Measurements from ENCODE around the gene TEX54.
"Not testable (repeated sequence)": the region's sequence is repeated elsewhere in the genome, so short reads cannot be mapped to it uniquely, and the experiment has no call there.

TEX54 gene

DNA sequence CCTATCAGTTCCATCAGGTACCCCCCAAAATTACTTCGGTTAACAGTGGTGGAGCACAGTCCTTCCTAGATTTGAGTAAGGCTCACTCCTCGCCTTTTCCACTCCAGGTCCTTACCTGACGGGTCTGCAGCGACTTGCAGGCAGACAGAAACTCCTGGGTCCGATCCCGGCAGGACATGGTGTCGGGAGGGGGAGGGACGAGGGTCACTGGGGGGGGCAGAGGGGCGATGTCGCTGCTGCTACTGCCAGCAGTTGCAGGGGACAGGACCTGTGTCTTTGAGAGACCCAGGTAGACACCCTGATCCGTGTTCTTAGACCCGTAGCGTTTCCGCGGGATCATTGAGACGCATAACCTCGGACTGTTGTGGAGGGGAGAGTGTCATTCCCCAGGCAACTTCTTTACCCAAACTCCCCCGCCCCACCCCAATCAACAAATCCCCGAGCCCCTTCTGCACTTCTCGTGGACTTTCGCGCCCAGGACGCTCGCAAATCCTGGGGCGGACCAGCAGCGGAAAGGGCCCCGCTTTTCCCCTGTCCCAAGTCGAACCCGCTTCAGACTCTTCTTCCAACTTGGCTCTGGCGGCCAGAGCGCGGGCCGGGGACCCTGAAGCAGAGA, 1.6 kb downstream of the TEX54 start:
- no peak for DNase-seq

DNA sequence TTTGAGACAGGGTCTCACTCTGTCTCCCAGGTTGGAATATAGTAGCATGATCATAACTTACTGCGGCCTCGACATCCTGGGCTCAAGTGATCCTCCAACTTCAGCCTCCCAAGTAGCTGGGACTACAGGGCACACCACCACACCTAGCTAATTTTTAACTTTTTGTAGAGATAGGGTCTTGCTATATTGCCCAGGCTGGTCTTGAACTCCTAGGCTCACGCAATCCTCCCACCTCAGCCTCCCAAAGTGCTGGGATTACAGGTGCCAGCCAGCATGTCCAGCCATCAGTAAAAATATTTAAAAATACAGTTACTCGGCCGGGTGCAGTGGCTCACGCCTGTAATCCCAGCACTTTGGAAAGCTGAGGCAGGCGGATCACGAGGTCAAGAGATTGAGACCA, 4.5 kb downstream of the TEX54 start:
- not testable (repeated sequence) for DNase-seq

DNA sequence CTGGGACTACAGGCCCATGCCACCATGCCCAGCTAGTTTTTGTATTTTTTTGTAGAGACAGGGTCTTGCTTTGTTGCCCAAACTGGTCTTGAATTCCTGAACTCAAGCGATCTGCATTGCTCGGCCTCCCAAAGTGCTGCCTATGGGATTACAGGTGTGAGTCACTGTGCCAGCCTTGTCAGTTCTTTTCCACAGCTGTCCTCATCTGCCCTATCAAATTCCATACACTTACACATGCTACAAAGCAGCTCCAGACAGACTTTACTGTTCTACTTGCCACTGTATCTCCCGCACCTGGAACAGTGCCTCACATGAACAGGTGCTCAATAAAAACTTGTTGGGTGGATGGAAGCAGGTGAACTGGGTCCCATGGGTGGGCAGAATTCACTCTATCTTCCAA, 9.0 kb downstream of the TEX54 start:
- no peak for DNase-seq

DNA sequence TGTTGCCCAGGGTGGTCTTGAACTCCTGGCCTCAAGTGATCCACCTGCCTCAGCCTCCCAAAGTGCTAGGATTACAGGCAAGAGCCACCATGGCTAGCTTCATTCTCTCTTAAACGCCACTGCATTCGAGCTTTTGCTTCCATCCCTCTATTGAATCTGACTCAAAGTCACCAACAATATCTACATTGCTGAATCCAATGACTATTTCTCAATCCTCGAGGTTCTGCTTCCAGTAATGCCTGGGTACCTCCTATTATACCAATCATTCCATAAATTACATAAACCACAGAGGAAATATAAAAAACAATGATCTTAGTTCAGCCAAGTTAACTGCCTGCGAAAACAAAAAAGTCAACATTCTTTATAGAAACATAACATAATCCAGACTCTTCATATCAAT, 15.5 kb downstream of the TEX54 start:
- no peak for DNase-seq

DNA sequence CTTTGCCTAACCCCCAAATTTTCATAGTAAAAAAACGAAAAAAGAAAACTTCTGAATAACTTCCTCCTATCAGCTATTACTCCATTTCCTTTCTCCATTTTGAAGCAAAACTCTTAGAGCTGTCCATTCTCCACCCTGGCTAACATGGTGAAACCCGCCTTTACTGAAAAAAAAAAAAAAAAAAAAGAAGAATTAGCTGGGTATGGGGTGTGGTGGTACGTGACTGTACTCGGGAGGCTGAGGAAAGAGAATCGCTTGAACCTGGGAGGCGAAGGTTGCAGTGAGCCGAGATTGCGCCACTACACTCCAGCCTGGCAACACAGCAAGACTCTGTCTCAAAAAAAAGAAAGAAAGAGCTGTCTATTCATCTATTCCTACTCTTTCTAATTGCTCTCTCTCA, 16.1 kb downstream of the TEX54 start:
- DNase-seq, result no peak

DNA sequence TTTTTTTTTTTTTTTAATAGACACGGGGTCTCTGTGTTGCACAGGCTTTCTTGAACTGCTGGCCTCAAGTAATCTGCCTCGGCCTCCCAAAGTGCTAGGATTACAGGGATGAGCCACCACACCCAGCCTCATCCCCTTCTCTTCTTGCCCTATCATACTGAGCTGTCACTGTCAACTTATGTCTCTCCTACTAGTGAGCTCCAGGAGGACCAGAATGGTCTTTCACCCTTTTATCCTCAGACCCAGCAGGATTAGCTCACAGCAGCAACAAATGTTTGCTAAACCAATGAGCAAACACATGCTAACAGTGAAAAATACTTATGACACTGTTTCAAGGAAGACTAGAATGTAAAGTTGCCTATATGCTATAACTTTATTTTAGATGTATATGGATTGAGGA, 21.0 kb downstream of the TEX54 start:
- DNase-seq, result no peak

DNA sequence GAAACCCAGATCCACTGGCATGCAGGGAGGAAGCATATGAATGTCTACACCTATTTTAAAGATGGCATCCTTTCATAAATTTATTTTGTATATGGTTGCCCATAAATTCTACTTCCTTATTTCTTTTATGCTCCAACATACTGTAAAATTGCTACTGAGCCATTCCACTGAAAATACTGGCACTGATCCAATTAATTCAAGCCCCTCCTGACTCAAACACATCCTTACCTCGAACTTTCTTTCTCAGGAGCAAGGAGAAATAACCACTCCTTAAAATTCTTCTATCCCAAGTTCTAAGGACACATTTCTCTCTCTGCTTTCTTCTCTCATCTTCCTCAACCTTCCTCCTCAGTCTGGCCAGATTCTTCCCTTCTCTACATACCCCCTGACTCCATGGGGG, 21.9 kb downstream of the TEX54 start:
- DNase-seq, result no peak

DNA sequence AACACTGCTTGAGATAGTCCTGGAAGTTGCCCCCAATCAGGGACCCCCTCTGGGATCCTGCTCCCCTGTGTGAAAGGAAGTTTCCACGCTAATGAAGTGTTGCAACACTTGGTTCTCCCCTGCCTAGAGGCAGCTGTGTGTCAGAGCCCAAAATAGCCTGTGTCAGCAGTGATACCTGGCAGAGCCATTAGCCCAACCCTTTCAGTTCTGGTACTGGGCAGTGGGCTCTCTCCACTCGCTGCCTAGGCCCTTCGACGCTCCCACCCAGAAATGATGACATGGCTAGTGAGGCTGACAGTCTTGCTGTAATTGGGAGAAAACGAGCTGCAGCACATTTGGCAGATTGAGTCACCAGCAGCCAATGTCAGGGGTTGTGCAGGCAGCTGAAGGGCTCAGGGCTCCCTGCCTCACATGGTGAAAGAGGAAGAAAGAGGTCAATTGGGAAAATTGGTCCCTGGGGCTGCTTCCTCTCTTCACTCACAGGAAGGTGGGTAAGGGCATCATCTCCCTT, 26.0 kb downstream of the TEX54 start:
- DNase-seq, result no peak

DNA sequence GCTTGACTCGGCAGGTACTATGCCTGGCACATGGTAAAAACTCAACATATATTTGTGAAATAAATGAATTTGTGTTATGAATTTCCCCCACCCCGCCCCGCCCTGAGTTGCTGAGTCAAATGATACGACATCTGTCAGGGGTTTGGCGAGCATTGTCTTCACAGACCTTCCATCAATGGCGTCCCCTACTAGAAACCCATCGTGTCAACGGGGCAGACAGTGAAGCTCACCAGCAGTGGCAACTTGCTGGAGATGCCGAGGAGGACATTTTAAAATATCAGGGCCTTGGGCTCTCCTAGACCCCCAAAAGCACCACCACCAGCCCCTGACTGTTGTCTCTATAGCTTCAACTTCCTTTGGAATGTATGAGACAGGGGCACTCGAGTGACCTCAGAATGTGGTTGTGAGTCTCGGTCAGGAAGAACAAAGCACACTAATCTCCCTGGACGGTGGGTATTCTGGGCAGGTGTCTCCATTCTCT, 26.6 kb downstream of the TEX54 start:
- no peak for DNase-seq

DNA sequence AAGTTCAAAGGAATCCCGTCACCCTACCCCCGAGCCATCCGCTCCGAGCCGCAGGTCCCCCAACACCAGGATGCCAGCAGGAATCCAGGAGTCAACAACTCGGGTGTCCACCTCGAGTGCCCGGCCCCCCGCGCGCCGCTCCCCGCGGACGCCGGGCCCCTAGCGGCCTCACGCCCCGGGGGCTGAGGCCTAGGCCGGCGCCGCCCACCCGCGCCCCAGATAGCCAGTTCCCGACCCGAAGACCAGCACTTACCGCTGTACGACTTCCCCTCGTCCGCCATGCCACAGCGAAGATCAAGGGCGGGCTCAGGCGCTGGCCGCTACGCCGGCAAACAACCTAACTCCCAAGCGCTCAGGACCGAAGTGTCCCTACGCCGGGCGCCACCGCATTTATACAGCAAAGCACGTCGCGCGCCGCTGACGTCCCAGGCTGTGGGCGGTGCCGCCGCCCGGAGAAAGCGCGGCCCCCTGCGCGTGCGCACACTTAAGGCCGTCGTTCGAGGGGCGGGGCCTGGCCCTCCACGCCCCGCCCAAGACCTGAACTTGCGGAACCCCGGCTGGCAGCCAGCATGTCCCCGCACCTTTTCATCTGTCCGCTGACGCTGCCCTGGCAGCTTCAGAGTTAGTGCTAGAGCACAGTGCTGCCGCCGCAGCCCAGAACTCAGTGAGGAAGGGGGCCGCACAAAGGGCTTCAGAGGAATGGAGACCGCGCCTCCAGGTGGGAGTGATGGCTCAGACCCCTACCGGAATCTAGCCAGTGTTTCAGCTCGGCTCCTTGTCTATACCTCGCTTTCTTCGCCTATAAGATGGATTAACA, 27.4 kb downstream of the TEX54 start, which contains the start of gene NXF1:
TSS of gene NXF1 (minus strand) at position 365 of the 817 bp plus-strand sequence. CDS start at position 281, 84 bp downstream.
- DNase-seq, result peak; percentile 95

DNA sequence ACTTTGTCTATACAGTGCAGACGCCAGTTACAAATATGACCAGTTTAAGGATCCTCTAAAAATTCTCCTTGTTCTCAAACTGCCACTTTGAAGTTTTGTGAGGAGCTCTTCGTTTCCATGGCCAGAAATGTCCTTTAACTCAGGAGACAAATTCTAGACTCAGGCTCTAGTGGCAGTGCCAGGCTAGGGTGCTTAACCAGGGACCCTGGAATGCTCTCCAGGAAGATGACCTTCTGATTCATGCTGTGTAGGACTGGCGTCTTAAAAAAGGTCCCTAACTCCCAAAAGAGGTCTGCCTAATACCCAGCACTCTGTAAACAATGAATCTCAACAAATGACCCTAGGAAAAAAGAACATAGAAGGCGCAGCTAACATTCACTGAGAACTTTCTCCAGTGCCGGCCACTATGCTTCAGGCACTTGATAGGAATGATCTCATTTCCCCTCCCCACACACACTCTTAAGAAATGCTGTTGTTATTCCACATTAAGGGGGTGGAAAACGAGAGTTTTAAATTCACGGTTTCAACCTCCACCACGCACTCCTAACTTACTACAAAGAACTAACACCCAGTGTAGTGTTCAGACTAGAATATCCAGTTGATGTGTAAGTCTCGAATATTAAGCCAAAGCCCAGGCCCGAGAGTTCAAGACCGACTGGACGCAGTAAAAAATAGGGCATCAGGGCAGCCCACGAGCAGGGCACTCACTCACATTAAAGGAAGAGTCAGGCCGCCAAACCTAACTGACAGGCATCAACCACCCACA, 28.1 kb downstream of the TEX54 start:
- DNase-seq, result no peak

DNA sequence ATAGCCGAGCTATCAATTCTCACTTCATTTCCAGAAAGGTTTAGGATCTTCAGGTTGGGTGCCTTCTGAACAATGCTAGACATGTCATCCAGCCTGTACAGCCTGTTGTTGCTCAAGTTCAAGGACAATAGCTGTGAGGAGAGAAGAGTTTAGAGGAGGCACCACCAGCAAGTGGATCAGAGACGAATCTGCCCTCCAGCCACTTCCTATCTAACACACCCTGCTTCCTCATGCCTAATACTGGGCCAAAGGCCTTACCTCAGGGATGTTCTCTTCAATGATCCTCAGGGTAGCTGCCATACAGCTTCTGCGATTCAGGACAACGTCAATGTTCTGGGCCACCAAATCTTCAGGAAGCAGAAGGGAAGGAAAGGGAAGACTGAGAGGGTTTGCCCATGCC, 31.6 kb downstream of the TEX54 start:
- no peak for DNase-seq

DNA sequence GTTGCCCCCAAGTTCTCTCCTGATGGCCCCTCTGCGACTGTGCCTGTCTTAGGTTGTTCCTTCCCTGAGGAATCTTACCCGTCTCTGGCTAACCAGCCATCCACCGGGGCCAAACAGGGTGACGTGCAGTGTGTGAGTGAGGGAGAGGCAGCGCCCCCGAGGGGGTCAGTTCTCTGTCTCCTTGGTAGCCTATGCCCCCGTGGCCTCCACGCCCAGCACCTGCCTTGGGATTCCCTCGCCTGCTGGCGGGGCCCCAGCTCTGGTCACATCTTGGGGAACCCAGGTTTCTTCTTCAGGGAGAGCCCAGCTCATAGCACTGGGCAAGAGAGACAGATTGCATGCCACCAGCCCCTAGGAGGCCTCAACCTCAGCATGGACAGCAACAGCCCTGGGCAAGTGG, 33.2 kb downstream of the TEX54 start:
- DNase-seq, result no peak

DNA sequence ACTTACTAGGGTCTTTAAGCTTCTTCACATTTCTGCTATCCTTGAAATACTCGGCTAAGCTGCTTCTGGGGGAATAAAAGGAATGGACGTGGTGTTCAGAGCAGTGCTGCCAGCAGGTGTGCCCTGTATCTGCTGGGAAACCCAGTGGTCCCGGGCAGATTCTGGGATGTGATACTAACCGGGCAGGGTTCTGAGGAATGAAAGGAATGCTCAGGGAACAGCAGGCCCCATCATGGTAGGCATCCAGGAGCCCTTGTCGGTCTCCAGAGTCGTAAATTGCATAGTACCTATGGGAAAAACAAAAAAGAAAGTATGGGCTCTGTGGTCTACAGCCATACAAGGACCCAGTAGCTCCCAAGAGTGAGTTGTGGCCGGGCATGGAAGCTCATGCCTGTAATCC, 36.4 kb downstream of the TEX54 start:
- no peak for DNase-seq

DNA sequence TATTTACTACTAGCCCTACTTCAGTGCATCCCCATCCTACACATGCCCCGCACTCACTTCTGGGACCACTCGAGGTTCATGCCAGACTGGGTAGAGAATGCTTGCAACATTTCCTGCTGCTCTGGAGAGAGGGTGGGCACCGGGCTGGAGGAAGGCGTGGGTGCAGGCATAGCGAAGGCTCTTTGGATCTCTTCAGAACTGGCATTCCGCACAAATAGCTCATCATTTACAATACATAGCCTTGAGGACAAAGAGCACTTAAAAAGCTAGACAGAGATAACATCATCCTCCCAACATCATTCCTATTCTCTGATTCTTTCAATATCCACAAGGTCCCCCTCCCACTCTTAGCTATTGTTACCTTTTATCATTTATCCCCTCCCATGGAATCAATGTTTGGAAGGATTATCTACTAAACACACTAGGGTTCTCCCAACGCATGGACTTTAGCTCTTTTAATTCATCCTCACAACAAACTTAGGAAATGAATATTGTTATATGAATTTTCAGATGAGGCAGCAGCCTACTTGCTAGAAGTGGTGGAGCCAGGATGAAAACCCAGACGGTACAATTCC, 38.4 kb downstream of the TEX54 start:
- no peak for DNase-seq

DNA sequence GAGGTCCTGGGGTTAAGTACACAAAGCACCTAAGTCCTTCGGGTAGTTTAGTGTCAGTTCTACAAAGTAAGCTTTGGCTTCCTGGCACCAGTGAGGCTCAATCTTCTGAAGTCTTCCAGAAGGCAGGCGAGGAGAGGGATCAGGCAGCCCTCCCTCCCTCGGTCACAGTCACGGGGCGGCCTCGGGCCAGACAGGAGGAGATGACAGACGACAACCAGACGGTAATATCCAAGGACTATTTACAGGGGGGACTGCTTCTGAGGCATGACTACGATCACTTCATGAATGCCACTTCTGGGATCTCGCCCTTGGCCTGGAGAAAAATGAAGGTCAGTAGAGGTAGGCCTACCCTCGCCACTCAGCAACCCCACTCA, 40.5 kb downstream of the TEX54 start:
- DNase-seq, result peak; percentile 48

DNA sequence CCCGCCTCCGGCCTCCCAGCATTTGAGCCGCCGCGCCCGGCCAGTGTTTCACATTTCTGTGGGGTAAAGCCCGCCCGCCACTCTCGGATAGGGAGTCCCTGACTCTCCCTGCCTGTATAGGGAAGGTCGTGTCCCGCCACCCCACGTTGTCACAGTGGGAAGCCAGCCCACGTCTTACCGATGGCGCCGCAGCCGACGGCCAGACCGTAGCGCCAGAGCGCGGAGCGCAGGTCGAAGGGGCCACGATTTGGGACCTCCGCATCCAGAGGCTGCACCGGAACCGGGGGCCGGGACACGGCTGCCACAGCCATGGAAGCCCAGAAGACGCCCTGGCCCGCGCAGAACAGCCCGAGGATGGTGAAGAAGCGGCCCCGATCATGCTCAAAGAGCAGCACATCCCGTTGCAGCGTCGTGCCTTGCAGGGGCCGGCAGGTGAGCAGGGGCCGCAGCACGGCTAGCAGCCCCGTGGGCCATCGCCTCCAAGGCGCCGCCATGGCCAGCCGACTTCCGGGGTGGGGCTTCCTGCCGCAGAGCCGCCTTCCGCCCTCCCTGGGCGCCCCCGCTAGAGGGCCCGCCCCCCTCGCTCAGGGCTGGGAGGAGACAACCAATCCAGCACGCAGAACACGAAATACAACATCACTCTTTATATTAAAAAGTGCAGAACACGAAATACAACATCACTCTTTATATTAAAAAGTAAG, 41.0 kb downstream of the TEX54 start, which contains the start of gene TMEM223:
TSS of gene TMEM223 (minus strand) at position 506 of the 701 bp plus-strand sequence. CDS start at position 494, 12 bp downstream.
- DNase-seq, result peak; percentile 94

DNA sequence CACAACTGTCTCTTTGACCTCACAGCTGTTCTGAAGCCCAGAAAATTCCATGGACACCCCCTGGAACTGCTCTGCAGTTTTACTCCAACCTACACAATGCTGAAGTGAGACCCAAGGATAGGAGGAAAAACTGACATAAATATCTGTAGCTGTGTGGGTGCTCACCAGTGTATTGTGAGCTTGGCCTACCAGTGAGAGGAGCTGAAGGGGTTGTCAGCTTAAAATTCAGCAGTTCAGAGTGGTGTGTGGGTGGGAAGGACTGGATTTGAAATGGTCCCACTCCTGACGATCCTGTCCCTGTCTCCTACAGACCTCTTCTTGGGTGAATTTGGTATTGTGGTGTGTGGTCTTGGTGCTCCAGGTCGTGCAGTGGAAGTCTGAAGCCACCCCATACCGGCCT, 43.1 kb downstream of the TEX54 start:
- DNase-seq, result no peak

DNA sequence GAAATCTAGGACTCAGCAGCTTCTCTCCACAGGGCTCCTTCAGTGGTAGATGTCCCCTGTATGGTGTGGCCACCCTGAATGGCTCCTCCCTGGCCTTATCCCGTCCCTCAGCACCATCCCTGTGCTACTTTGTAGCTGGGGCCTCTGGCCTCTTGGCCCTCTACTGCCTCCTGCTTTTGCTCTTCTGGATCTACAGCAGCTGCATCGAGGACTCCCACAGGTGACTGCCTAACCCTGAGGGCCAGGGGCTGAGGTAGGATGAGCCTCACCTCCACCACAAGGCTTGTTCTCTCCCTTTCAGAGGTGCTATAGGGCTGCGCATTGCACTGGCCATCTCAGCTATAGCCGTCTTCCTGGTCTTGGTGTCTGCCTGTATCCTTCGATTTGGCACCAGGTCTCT, 43.6 kb downstream of the TEX54 start:
- no peak for DNase-seq

DNA sequence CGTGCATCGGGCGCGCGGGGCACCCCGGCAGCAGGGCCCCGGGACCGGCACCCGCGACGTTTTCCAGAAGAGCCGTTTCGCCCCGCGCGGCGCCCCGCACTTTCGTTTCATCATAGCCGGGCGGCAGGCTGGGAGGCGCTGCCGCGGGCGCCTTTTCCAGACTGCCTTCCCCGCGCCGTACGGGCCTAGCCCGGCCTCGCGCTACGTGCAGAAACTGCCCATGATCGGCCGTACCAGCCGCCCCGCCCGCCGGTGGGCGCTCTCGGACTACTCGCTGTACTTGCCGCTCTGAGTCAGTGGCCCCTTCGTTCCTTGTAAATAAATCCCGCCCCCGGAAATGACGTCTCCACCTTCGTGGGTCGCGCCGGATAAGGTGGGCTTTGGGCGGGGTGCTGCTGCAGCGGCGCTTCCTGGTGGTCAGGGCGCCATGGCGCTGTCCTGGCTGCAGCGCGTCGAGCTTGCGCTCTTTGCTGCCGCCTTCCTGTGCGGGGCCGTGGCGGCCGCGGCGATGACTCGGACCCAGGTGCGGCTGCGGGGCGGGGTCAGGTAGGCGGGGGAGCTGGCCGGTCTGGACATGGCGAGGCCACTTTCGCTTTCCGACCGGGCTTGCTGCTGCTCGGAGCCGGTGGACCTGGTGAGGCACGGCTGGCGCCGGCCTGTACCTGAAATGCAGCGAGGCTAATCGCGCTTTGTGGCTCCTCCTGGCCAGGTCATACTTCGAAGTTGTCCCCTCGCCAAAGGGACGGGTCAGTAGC, 45.5 kb downstream of the TEX54 start, which contains the start of gene TMEM179B:
TSS of gene TMEM179B (plus strand) at position 398 of the 755 bp plus-strand sequence. CDS start at position 428, 30 bp downstream.
- peak; percentile 97 for DNase-seq

DNA sequence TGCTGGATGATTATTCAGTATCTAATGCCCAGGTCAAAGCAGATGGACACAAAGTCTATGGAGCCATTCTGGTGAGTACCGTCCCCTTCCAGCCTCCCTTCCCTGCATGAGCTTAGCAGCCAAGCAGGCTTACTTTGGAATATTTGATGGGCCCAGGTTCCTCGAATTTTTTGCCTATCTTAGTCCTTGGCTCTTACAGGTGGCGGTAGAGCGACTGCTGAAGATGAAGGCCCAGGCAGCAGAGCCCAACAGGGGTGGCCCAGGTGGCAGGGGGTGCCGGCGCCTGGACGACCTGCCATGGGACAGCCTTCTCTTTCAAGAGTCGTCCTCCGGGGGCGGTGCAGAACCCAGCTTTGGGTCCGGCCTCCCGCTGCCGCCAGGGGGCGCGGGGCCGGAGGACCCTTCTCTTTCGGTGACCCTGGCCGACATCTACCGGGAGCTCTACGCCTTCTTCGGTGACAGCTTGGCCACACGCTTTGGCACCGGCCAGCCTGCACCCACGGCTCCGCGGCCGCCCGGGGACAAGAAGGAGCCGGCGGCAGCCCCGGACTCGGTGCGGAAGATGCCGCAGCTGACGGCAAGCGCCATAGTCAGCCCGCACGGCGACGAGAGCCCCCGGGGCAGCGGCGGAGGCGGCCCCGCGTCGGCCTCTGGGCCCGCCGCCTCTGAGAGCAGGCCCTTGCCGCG, 46.2 kb downstream of the TEX54 start:
- peak; percentile 92 for DNase-seq
